GM21528 (cell line): ENCODE results near the gene LIFR.
A peak's percentile ranks its signal among the peaks of the same experiment; 100 is the strongest.

Experiments used
- ATAC-seq: cut with Tn5 transposase; IDR thresholded peaks from one replicate; pipeline ENCODE4 v1.9.1; 2021; ENCODE audit warnings: mild to moderate bottlenecking, moderate library complexity; ENCODE audit not compliant: unreplicated experiment, low FRiP score

Gene LIFR

GRCh38 chr5:38447786-38448185, 108.7 kb downstream of the LIFR start:
- ATAC-seq: no peak

- no peak for ATAC-seq
Observed at GRCh38 chr5:38447056-38447455, 109.4 kb downstream of the LIFR start.

- no peak for ATAC-seq
Observed at GRCh38 chr5:38446029-38446522, 110.4 kb downstream of the LIFR start.

- ATAC-seq: no peak
Observed at GRCh38 chr5:38445374-38446028, 110.9 kb downstream of the LIFR start.

GRCh38 chr5:38443390-38443789, 113.1 kb downstream of the LIFR start:
- ATAC-seq: no peak

- ATAC-seq: no peak
Observed at GRCh38 chr5:38442247-38442573, 114.2 kb downstream of the LIFR start.

- ATAC-seq: peak; percentile 99
Observed at GRCh38 chr5:38441453-38442246, 114.8 kb downstream of the LIFR start.

GRCh38 chr5:38438757-38439156, 117.7 kb downstream of the LIFR start:
- ATAC-seq: no peak

- ATAC-seq: no peak
Observed at GRCh38 chr5:38434966-38435705, 121.3 kb downstream of the LIFR start.

- no peak for ATAC-seq
Observed at GRCh38 chr5:38433160-38433861, 123.1 kb downstream of the LIFR start.

GRCh38 chr5:38431242-38431853, 125.1 kb downstream of the LIFR start:
- no peak for ATAC-seq

- ATAC-seq: no peak
Observed at GRCh38 chr5:38426986-38427950, 129.2 kb downstream of the LIFR start.

- no peak for ATAC-seq
Observed at GRCh38 chr5:38426490-38426889, 130.0 kb downstream of the LIFR start.
